ENCODE results near the gene PRPS2. TPM values are rescaled to one million over a fixed set of nuclear protein-coding genes. Genes with fewer than 3 reads are reported as not detected.
A peak's percentile ranks its signal among the peaks of the same experiment; 100 is the strongest.

PRPS2 gene
- 39.1 TPM for polyA plus RNA-seq (2012; ENCODE audit: low read depth, missing spikeins)

GRCh38 chrX:12791257-12792228 lies at the start of gene PRPS2:
Gene PRPS2, plus strand, starts transcription at chrX:12791412. Its CDS starts 86 bp downstream, at chrX:12791498.
- FAIRE-seq (peak; percentile 88), DNase-seq (ENCODE audit: insufficient read length, low spot score) (peak; percentile 70)
- TF ChIP-seq PAX5 (IDR thresholded peaks at IDR 0.05; ENCODE audit: insufficient read depth, low read length, severe bottlenecking) (no peak), TAF1 (IDR thresholded peaks at IDR 0.05; ENCODE audit: low read depth, low read length) (no peak), SPI1 (IDR thresholded peaks at IDR 0.05; ENCODE audit: low read depth, low read length) (0 out of 2 replicates have a peak, but pooled peaks have one; percentile 2), POLR2A (IDR thresholded peaks at IDR 0.05; ENCODE audit: low read depth, low read length) (no peak; the same call in 1 of the 2 replicates)

GRCh38 chrX:12741416-12741815 lies 49.8 kb upstream of the PRPS2 start:
- no peak for TF ChIP-seq SPI1 (IDR thresholded peaks at IDR 0.05; ENCODE audit: low read depth, low read length)
- FAIRE-seq (no peak), DNase-seq (ENCODE audit: insufficient read length, low spot score) (no peak)

DNA sequence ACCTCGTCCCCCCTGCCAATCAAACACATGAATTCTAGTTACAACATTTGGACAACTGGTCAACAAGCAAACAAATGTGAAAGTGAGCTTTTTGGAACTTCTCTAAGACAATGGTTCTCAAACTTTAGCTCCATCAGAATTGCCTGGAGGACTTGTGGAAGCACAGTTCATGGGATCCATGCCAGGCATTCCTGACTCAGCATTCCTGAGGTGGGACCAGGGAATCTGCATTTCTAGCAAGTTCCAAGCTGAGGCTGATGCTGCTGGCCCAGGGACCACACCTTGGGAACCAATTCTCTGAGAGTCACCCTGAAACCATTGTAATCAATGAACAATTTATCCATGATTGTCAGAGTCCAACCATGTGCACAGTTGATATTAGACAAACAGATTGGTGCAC lies 43.8 kb upstream of the PRPS2 start:
- no peak for FAIRE-seq
- no peak for DNase-seq (ENCODE audit: insufficient read length, low spot score)
- TF ChIP-seq TAF1 (IDR thresholded peaks at IDR 0.05; ENCODE audit: low read depth, low read length) (no peak), POLR2AphosphoS5 (IDR thresholded peaks at IDR 0.05; ENCODE audit: low read depth, low read length) (no peak), POLR2A (IDR thresholded peaks at IDR 0.05; ENCODE audit: low read depth, low read length) (no peak), SPI1 (IDR thresholded peaks at IDR 0.05; ENCODE audit: low read depth, low read length) (no peak), POU2F2 (IDR thresholded peaks at IDR 0.05; ENCODE audit: low read depth, low read length) (no peak), PAX5 (IDR thresholded peaks at IDR 0.05; ENCODE audit: insufficient read depth, low read length, severe bottlenecking) (no peak)

- FAIRE-seq (no peak), DNase-seq (ENCODE audit: insufficient read length, low spot score) (no peak)
- no peak for TF ChIP-seq POLR2A (IDR thresholded peaks at IDR 0.05; ENCODE audit: low read depth, low read length)
Observed at GRCh38 chrX:12751887-12752286, 39.3 kb upstream of the PRPS2 start.

DNA sequence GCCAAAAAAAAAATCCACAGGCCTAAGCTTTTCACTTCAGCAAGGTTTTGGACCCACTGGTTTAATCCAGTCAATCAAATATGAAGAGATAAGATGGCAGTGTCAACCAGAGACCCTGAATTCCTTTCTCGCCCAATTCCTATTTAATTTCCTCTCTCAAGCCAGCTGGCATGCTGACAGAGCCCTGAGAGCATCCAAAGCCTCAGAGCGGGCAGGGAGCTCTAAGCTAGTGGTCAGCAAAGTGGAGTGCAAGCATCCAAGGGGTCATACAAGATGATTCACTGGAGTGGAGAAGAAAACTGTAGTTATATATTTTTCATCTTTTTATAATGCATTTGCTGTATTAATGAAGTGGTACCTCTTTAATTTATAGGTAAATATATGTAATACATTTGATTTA lies 37.8 kb upstream of the PRPS2 start:
- no peak for FAIRE-seq
- TF ChIP-seq POLR2AphosphoS5 (IDR thresholded peaks at IDR 0.05; ENCODE audit: low read depth, low read length), result no peak
- no peak for TF ChIP-seq TAF1 (IDR thresholded peaks at IDR 0.05; ENCODE audit: low read depth, low read length)
- TF ChIP-seq SPI1 (IDR thresholded peaks at IDR 0.05; ENCODE audit: low read depth, low read length), result no peak
- no peak for TF ChIP-seq POLR2A (IDR thresholded peaks at IDR 0.05; ENCODE audit: low read depth, low read length)
- TF ChIP-seq POU2F2 (IDR thresholded peaks at IDR 0.05; ENCODE audit: low read depth, low read length), result no peak
- TF ChIP-seq PAX5 (IDR thresholded peaks at IDR 0.05; ENCODE audit: insufficient read depth, low read length, severe bottlenecking), result no peak
- no peak for DNase-seq (ENCODE audit: insufficient read length, low spot score)

DNA sequence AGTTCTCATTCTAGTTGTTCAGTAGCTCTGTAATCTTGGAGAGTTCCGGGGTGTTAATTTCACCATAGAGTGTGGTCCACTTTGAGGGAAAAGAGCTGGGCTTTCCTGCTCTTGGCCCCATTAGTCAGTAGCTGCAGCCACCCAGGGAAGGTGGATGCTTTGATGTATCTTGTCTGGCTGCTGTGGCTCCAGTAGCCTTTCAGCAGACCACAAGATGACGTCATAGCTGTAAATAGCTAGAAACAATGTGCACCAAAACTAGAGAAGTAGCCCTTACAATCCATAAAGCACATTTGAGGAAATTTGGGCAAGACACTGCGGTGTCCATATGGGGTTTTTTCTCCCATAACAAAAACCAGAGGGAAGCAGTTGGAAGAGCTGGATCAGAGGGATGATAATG lies 32.9 kb upstream of the PRPS2 start:
- FAIRE-seq, result no peak
- TF ChIP-seq SPI1 (IDR thresholded peaks at IDR 0.05; ENCODE audit: low read depth, low read length) (no peak), POLR2AphosphoS5 (IDR thresholded peaks at IDR 0.05; ENCODE audit: low read depth, low read length) (no peak), POLR2A (IDR thresholded peaks at IDR 0.05; ENCODE audit: low read depth, low read length) (no peak), TAF1 (IDR thresholded peaks at IDR 0.05; ENCODE audit: low read depth, low read length) (no peak), PAX5 (IDR thresholded peaks at IDR 0.05; ENCODE audit: insufficient read depth, low read length, severe bottlenecking) (no peak), POU2F2 (IDR thresholded peaks at IDR 0.05; ENCODE audit: low read depth, low read length) (no peak)

GRCh38 chrX:12767856-12768255 lies 23.4 kb upstream of the PRPS2 start:
- FAIRE-seq (no peak), DNase-seq (ENCODE audit: insufficient read length, low spot score) (no peak)
- no peak for TF ChIP-seq POLR2A (IDR thresholded peaks at IDR 0.05; ENCODE audit: low read depth, low read length)
- TF ChIP-seq PAX5 (IDR thresholded peaks at IDR 0.05; ENCODE audit: insufficient read depth, low read length, severe bottlenecking), result no peak
- TF ChIP-seq POU2F2 (IDR thresholded peaks at IDR 0.05; ENCODE audit: low read depth, low read length), result no peak
- TF ChIP-seq SPI1 (IDR thresholded peaks at IDR 0.05; ENCODE audit: low read depth, low read length), result no peak
- TF ChIP-seq TAF1 (IDR thresholded peaks at IDR 0.05; ENCODE audit: low read depth, low read length), result no peak
- no peak for TF ChIP-seq POLR2AphosphoS5 (IDR thresholded peaks at IDR 0.05; ENCODE audit: low read depth, low read length)

More for the DNA sequence above, 32.9 kb upstream of the PRPS2 start:
- DNase-seq (ENCODE audit: insufficient read length, low spot score), result no peak

GRCh38 chrX:12768491-12768890 lies 22.7 kb upstream of the PRPS2 start:
- TF ChIP-seq SPI1 (IDR thresholded peaks at IDR 0.05; ENCODE audit: low read depth, low read length) (no peak), POLR2AphosphoS5 (IDR thresholded peaks at IDR 0.05; ENCODE audit: low read depth, low read length) (no peak), POU2F2 (IDR thresholded peaks at IDR 0.05; ENCODE audit: low read depth, low read length) (no peak), TAF1 (IDR thresholded peaks at IDR 0.05; ENCODE audit: low read depth, low read length) (no peak), POLR2A (IDR thresholded peaks at IDR 0.05; ENCODE audit: low read depth, low read length) (no peak), PAX5 (IDR thresholded peaks at IDR 0.05; ENCODE audit: insufficient read depth, low read length, severe bottlenecking) (no peak)
- FAIRE-seq (no peak), DNase-seq (ENCODE audit: insufficient read length, low spot score) (no peak)

GRCh38 chrX:12770440-12770839 lies 20.8 kb upstream of the PRPS2 start:
- TF ChIP-seq TAF1 (IDR thresholded peaks at IDR 0.05; ENCODE audit: low read depth, low read length) (no peak), POU2F2 (IDR thresholded peaks at IDR 0.05; ENCODE audit: low read depth, low read length) (no peak), SPI1 (IDR thresholded peaks at IDR 0.05; ENCODE audit: low read depth, low read length) (no peak), POLR2AphosphoS5 (IDR thresholded peaks at IDR 0.05; ENCODE audit: low read depth, low read length) (no peak), POLR2A (IDR thresholded peaks at IDR 0.05; ENCODE audit: low read depth, low read length) (no peak), PAX5 (IDR thresholded peaks at IDR 0.05; ENCODE audit: insufficient read depth, low read length, severe bottlenecking) (no peak)
- FAIRE-seq, result no peak
- DNase-seq (ENCODE audit: insufficient read length, low spot score), result no peak

Data from GM12891 (cell line).